GM23338 (cell line): ENCODE measurements around the gene NLRP9.

Experiments
- CREB1 ChIP-seq: fragments of 250-450 bp; sonication (Bioruptor Pico); IDR thresholded peaks from 2 replicates; pipeline ENCODE4 v1.5.0; 2020; ENCODE audit warnings: low read depth, mild to moderate bottlenecking, moderate library complexity
- EZH2 ChIP-seq: fragments of 200-600 bp; sonication (generic); IDR thresholded peaks from one replicate; pipeline ENCODE4 v1.8.0; 2017; ENCODE audit warnings: antibody characterized with exemption, mild to moderate bottlenecking, low read depth; ENCODE audit not compliant: unreplicated experiment
- EZH2phosphoT487 ChIP-seq: fragments of 200-600 bp; sonication (generic); IDR thresholded peaks from one replicate; pipeline ENCODE4 v1.8.1; 2018; ENCODE audit warnings: antibody characterized with exemption; ENCODE audit not compliant: unreplicated experiment
- NANOG ChIP-seq: IDR thresholded peaks from 2 replicates; pipeline ENCODE4 v1.6.1; 2016; ENCODE audit warnings: antibody characterized with exemption, borderline replicate concordance
- POLR2AphosphoS5 ChIP-seq: IDR thresholded peaks from 2 replicates; pipeline ENCODE4 v1.6.1; 2016; ENCODE audit warnings: antibody characterized with exemption, low read depth
- TF ChIP-seq, protein P1 (sequence below), 2 experiments: fragments of 200-600 bp in 1 of 2; sonication (generic) in 1 of 2; conservative IDR thresholded peaks; 2 replicates each; pipeline versions ENCODE4 v1.5.1 to v1.6.1; 2016 to 2017; ENCODE audit warnings: antibody characterized with exemption in 2 of 2, low read depth in 2 of 2, mild to moderate bottlenecking in 2 of 2, moderate library complexity in 1 of 2
- TF ChIP-seq, protein P2 (sequence below): IDR thresholded peaks from one replicate; pipeline ENCODE4 v1.6.1; 2018; ENCODE audit warnings: antibody characterized with exemption; ENCODE audit not compliant: unreplicated experiment

DNA sequence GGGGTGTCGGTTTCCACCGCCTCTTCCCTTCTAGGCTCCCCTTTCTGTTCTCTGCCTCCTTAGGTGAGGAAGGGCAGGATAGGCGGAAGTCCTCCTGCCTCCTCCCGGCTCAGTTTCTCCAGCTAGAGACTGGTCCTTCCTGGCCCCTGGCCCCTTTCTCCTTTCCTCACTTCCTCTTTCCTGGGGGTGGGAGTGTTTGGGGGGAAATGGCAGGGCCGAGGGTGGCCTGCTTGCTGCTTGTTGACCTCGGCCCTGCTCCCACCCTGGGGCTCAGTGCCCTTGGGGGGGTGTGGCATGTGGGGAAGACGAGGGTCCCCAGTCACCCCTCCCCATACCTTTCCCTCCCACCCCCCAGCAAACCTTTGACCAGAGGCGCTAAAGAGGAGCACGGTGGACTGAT, 78.4 kb downstream of the NLRP9 start:
- TF ChIP-seq, protein P1, sequence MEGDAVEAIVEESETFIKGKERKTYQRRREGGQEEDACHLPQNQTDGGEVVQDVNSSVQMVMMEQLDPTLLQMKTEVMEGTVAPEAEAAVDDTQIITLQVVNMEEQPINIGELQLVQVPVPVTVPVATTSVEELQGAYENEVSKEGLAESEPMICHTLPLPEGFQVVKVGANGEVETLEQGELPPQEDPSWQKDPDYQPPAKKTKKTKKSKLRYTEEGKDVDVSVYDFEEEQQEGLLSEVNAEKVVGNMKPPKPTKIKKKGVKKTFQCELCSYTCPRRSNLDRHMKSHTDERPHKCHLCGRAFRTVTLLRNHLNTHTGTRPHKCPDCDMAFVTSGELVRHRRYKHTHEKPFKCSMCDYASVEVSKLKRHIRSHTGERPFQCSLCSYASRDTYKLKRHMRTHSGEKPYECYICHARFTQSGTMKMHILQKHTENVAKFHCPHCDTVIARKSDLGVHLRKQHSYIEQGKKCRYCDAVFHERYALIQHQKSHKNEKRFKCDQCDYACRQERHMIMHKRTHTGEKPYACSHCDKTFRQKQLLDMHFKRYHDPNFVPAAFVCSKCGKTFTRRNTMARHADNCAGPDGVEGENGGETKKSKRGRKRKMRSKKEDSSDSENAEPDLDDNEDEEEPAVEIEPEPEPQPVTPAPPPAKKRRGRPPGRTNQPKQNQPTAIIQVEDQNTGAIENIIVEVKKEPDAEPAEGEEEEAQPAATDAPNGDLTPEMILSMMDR (conservative IDR thresholded peaks at IDR 0.05; ENCODE audit: low read depth in 2 of 2): no peak
- TF ChIP-seq EZH2phosphoT487 (no peak), EZH2 (no peak), NANOG (no peak), CREB1 (CRISPR knock-in tag) (no peak), POLR2AphosphoS5 (no peak)
- TF ChIP-seq, protein P2, sequence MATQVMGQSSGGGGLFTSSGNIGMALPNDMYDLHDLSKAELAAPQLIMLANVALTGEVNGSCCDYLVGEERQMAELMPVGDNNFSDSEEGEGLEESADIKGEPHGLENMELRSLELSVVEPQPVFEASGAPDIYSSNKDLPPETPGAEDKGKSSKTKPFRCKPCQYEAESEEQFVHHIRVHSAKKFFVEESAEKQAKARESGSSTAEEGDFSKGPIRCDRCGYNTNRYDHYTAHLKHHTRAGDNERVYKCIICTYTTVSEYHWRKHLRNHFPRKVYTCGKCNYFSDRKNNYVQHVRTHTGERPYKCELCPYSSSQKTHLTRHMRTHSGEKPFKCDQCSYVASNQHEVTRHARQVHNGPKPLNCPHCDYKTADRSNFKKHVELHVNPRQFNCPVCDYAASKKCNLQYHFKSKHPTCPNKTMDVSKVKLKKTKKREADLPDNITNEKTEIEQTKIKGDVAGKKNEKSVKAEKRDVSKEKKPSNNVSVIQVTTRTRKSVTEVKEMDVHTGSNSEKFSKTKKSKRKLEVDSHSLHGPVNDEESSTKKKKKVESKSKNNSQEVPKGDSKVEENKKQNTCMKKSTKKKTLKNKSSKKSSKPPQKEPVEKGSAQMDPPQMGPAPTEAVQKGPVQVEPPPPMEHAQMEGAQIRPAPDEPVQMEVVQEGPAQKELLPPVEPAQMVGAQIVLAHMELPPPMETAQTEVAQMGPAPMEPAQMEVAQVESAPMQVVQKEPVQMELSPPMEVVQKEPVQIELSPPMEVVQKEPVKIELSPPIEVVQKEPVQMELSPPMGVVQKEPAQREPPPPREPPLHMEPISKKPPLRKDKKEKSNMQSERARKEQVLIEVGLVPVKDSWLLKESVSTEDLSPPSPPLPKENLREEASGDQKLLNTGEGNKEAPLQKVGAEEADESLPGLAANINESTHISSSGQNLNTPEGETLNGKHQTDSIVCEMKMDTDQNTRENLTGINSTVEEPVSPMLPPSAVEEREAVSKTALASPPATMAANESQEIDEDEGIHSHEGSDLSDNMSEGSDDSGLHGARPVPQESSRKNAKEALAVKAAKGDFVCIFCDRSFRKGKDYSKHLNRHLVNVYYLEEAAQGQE: no peak
